ENCODE results near the gene KLF12.
A peak's percentile ranks its signal among the peaks of the same experiment; 100 is the strongest.

Gene KLF12

GRCh38 chr13:74134777-74135325, 647 bp upstream of the KLF12 start:
- peak; percentile 88 for DNase-seq

GRCh38 chr13:74133657-74134201, 475 bp downstream of the KLF12 start:
- DNase-seq: peak; percentile 88

- peak; percentile 59 for DNase-seq
Observed at GRCh38 chr13:74132776-74133656, 1.2 kb downstream of the KLF12 start.

- peak; percentile 32 for DNase-seq
Observed at GRCh38 chr13:74132152-74132775, 1.9 kb downstream of the KLF12 start.

- DNase-seq: peak; percentile 16
Observed at GRCh38 chr13:74131227-74131626, 3.0 kb downstream of the KLF12 start.

GRCh38 chr13:74129500-74130191, 4.6 kb downstream of the KLF12 start:
- peak; percentile 30 for DNase-seq

GRCh38 chr13:74128156-74128767, 5.9 kb downstream of the KLF12 start:
- no peak for DNase-seq

- DNase-seq: no peak
Observed at GRCh38 chr13:74118328-74118727, 15.9 kb downstream of the KLF12 start.

GRCh38 chr13:74117207-74117705, 16.9 kb downstream of the KLF12 start:
- DNase-seq: no peak

GRCh38 chr13:74115133-74115532, 19.1 kb downstream of the KLF12 start:
- DNase-seq: no peak

GRCh38 chr13:74114641-74115040, 19.6 kb downstream of the KLF12 start:
- no peak for DNase-seq

GRCh38 chr13:74114202-74114601, 20.0 kb downstream of the KLF12 start:
- DNase-seq: no peak

GRCh38 chr13:74111901-74112824, 22.0 kb downstream of the KLF12 start:
- no peak for DNase-seq

- DNase-seq: no peak
Observed at GRCh38 chr13:74111399-74111798, 22.8 kb downstream of the KLF12 start.

- DNase-seq: no peak
Observed at GRCh38 chr13:74110053-74110452, 24.2 kb downstream of the KLF12 start.

- DNase-seq: no peak
Observed at GRCh38 chr13:74107598-74107997, 26.6 kb downstream of the KLF12 start.

GRCh38 chr13:74105871-74106270, 28.3 kb downstream of the KLF12 start:
- no peak for DNase-seq

GRCh38 chr13:74104661-74105275, 29.4 kb downstream of the KLF12 start:
- DNase-seq: peak; percentile 18

GRCh38 chr13:74103970-74104555, 30.1 kb downstream of the KLF12 start:
- DNase-seq: no peak

- no peak for DNase-seq
Observed at GRCh38 chr13:74103196-74103595, 31.0 kb downstream of the KLF12 start.
